NCI-H2029 (cell line): ENCODE results near the gene ALG3.
A peak's percentile ranks its signal among the peaks of the same experiment; 100 is the strongest.

Experiments used
- DNase-seq: peaks from one replicate; lab custom pipeline; 2025; lab: John Stamatoyannopoulos, UW

ALG3 gene

DNA sequence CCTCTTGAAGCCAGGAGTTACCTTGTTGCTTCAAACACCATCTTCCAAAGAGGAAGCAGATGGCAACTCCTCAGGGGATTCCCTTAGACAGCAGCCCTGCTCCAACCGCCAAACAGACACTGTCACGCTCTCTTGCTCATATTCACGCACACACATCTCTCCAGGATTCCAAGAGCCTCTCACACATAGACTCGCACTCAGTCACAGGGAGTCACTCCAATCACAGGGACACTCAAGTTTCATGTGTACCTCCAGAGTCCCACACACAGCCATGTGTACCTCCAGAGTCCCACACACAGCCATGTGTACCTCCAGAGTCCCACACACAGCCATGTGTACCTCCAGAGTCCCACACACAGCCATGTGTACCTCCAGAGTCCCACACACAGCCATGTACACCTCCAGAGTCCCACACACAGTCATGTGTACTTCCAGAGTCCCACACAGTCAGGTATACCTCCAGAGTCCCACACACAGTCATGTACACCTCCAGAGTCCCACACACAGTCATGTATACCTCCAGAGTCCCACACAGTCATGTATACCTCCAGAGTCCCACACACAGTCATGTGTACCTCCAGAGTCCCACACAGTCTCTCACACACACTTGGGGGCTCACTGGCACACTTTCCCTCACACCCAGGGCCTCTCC is 13.3 kb downstream of the ALG3 start:
- no peak for DNase-seq

DNA sequence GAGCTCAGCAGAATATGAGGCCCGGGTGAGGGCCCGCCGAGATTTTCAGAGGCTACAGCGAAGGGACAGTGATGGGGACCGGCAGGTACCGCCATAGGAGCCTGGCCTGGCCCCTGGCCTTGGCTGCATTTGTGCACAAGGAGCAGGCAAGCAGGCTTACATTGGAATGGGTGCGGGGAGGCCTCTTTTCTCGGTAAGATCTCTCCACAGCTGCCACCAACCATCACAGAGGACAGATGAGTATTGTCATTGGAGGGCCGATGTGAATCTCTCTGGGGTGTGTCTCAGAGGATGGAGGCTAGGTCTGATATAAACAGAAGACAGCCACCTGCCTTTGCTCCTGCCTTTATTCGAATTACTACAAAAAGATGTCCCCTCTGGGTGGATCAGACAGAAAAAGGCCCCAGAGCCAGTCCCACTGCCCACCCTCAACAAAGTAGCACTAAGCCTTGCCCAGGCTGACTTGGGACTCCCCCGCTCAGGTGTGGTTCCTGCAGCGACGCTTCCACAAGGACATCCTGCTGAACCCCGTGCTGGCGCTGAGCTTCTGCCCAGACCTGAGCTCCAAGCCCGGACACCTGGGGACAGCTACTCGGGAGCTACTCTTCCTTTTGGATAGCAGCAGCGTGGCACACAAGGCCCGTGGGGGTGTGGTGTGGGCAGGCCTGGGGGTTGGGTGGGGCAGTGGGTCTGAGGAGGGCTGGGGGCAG is 13.9 kb downstream of the ALG3 start:
- no peak for DNase-seq

DNA sequence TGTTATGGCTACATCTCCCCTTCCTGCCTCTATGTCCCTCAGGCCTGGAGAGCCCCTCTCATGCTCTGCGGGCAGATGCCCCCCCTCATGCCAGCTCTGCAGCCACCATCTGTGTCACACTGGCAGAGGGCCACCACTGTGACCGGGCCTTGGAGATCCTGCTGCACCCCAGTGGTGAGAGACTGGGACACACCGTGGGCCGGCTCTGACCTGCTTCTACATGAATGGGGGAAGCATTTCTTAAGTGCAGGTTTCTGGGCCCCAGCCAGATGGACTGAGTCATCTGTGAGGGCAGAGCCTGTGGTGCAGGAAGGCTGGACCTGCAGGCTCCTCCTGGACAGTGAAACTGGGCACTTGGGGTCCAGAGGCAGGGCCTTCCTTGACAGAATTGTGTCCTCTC is 14.5 kb downstream of the ALG3 start:
- DNase-seq: peak; percentile 68

DNA sequence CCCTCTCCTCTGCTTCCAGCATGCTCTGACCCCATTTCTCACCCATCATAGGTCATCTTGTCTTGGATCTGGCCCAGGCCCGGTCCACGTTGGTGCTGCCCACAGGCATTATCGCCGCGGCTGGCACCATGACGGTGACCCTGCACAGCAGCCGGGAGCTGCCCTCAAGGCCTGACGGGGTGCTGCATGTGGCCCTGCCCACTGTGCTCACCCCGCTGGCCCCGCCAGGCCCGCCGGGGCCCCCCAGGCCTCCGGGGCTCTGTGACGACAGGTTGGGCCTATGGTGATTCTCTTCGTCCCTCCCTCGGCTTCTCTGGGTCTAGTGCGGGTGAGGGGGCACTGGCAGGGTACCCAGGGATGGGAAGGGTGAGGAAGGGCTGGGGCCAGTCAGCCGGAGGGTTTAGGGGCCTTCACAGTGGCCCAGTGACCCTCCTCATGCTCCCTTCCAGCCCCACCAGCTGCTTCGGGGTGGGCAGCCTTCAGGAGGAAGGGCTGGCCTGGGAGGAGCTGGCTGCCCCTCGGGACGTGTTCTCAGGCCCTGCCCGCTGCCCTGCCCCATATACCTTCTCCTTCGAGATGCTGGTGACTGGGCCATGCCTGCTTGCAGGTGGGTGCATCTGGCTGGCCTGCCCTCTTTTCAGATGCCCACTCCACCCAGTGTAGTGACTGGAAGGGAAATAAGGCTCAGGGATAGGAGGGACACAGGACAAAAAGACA is 15.5 kb downstream of the ALG3 start:
- no peak for DNase-seq

DNA sequence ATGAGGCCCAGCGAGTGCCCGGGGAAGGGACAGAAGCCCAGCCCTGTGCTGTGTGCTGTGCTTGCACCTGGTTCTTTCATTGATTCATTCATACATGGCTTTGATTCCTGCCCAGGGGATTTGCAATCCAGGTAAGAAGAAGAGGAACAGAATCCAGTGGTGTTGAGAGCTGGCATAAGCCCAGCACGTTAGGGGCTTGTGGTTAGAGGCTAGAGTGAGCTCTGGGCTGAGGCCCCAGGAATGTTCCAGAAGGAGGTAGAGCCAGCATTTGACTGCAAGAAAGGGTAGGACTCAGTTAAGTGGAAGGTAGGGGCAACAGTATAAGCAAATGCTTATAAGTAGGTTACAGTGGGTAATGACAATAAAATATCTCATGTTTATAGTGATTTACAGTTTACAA is 17.1 kb downstream of the ALG3 start:
- DNase-seq: no peak

DNA sequence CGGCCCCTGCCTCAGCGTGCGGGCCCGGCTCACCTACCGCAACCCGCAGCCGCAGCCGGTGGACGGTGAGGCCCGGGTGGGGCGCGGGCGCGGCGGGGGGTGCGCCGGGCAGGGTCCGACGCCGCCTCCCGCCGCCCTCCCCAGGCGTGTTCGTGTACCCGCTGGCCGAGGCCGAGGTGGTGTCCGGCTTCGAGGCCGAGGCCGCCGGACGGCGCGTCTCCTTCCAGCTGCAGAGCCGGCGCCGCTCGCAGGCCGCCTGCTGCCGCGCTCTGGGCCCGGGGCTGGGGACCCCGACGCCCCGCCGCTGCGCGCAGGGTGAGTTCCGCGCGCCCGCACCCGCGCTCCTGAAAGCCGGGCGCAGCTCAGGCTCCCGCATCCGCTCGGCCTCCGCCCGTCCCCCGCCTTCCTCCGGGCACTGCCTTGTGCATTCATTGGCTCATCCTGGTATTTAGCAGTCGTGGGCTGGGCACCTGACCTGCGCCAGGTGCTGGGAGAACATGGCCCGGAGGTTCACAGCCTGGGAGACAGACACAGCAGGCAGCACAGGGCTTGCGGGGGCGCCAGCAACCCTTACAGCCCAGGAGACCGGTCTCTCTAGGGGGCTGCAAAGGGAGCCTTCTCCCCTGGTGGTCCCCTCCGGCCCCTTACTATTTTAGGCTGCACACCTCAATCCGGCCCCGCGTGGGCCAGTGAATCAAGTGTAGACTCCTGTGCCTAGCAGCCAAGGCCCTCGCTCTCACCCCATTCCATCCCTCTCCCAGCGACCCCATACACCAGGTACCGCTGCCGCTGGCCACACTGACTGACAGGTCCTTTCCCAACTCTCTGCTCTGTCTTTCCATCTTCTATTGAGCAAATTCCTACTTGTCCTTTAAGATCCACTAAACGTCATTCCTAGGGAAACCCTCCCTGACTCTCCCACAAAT is 17.9 kb downstream of the ALG3 start:
- peak; percentile 39 for DNase-seq

DNA sequence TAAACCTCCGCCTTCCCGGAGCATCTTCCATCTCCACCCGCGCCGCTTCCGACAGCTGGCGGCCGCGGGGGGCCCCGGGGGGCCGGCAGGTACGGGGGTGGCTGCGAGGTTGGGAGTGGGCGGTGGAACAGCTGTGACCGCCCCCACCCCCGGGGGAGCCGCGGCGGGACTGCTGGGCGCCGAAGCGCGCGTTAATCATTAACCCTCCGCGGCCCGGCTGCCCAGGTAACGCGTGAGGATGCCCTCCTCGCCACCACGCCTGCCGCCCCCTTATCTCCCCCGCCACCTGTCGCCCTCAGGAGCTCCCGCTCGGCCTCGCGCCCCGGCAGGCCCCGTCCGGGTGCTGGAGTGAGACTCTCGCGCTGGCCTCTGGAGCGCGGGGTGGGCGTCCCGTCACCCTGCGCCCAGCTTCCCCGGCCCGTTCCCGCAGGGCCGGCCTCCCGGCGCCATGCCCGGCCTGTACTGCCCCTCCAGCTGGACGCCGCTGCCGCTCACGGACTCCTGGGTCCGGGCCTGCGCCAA is 18.6 kb downstream of the ALG3 start:
- DNase-seq: no peak

DNA sequence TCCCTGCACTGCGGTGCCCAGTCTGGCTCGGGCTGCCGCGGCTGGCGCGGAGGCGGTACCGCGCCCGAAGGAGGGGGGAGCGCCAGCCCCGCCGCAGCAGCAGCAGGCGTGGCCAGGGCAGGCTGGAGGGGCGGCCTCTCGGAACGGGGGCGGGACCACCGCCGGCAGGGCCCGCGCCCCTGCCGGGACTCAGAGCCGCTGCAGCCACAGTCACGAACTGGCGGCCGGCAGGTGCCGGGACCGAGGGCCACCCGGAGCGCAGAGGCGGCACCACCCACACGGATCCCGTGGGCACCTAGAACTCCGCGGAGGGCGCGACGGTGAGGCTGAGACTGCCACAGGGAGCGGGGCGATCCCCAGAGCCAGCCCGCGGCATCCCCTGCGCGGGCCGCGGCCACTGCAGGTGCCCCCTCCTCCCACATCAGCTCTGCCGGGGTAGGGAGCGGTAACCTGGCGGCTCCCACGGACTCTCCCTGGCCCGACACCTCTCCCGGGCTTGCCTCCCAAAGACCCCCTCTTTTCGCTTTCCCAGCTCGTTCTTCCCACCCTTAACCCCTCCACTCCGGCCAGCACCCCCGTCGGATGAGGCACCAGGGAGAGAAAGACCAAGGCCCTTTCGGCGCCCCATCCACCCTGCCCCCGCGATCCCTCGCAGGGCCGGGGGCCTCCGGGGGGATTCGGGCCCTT is 19.2 kb downstream of the ALG3 start, which contains the start of gene VWA5B2:
Gene VWA5B2 (plus strand): TSS at position 192 of the 687 bp plus-strand sequence. CDS start 944 bp downstream, outside the sequence.
- DNase-seq: peak; percentile 43

DNA sequence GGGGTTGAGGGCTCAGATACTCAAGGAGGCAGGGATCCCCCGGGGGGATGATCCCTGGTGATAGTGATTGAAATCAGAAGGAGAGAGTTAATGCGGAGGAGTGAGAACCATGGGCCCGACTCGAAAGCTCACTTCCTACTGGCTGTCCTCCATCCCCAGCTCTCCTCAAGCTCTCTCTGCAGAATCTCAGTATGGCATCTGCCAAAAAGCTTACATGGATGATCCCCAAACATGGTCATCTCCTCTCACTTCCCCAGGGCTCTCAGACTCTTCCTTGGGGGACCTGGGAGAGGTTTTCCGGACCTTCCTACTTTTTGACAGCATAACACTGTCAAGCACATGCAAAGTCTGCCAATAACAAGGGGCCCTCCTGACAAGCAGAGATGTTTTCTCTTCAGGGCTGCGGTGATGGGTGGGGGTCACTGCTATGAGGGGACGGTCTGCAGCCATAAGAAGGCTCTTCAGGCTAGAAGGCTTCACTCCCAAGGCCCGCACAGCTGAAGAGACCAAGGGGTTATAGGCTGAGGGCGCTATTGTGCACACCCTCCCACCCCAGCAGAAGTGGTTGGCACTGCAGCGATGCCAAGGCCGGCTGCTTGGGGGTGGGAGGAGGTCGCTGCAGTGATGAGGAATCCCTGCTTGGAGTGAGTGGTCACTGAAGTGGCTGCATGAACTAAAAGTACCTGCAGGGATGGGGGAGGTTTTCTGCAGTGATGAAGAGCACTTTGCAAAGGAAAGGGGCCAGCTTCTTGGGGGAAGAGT is 20.2 kb downstream of the ALG3 start:
- DNase-seq: no peak

DNA sequence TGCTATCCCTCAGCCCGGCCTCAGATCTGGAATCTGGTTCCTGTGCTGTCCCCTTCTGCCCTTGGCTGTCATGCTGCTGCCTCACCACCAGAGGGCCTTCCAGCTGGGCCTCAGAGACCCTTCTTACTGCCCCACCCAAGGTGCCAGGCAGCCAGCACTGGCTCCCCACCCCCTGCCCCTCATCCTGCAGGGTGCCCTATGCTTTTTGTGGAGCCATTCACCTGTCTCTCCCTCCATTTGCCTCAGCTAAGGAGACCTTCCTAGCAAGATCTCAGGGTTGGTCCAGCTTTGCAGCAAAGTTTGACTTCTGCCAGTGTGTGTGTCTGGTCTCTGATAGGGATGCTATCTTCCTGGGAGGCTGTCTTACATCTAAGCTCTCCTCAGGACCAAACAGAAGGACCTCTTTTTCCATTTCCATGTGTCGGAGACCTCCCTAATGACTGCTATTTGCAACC is 21.3 kb downstream of the ALG3 start:
- DNase-seq: peak; percentile 36

DNA sequence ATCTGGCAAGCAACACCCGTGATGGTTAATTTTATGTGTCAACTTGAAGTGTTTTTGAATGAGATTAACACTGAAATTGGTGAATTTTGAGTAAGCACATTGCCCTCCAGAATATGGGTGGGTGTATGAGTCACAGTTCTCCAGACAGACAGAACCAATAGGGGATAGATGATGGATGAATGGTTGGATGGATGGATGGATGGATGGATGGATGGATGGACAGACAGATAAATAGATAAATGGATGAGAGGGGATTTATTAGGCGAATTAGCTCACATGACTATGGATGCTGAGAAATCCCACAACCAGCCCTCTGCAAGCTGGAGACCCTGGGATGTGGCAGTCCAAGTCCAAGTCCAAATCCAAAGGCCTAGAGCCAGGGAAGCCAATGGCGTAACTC is 24.8 kb downstream of the ALG3 start:
- DNase-seq: no peak

DNA sequence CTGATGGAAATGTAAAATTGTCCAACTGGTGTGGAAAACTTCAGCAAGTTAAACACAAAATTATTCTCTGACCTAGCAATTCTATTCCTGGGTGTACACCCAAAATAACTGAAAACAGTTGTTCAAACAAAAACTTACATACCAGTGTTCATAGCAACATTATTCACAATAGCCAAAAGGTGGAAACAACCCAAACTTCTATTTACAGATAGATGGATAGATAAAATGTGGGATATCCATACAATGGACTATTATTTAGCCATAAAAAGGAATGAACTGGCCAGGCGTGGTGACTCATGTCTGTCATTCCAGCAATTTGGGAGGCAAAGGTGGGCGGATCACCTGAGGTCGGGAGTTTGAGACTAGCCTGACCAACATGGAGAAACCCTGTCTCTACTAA is 26.2 kb downstream of the ALG3 start:
- no peak for DNase-seq

DNA sequence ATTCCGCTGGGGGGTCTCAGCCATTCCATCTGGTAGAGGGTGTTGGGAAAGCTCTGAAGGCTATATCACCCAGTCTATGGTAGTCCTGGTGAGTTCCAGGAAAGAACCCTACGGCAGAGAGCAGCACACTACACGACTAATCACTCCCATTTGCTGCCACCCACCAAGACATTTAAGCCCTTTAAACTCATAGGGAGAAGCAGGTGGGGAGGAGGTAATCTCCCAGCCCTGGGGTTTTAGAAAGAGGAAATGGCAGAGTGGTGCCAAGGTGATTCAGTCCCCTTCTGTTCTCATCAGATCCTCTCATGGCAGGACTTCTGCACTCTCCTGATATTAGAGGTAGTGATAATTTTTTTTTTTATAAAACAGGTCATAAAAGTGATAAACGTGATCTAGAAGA is 29.9 kb downstream of the ALG3 start:
- DNase-seq: no peak

DNA sequence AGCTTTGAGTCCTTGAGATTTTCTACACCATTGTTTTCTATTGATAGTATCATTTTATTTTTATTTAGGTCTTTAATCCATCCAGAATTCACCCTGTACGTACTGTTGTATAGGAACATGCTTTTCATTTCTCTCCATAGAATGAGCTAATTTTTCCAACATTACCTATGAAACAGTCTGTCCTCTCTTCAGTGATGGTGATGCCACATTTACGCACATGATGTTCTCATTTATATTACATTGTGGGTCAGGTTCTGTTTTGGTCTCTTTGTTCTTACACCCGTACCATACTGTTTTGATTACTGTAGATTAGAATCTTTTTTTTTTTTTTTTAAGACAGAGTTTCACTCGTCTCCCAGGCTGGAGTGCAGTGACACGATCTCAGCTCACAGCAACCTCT is 37.0 kb downstream of the ALG3 start:
- DNase-seq: no peak

DNA sequence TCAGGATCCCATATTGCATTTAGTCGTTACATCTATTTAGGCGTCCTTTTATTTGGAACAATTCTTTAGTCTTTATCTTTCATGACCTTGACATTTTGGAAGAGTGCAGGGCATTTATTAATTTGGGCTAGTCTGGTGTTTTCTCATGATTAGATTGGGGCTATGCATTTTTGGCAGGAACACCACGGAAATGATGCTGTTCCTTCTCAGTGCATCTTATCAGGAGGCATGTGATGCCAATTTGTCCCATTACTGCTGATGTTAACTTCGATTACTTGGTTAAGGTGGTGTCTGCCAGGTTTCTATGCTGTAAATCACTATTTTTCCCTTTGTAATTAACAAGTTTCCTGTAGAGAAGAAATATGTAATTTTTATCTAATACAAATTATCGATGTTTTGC is 37.5 kb downstream of the ALG3 start:
- DNase-seq: no peak

DNA sequence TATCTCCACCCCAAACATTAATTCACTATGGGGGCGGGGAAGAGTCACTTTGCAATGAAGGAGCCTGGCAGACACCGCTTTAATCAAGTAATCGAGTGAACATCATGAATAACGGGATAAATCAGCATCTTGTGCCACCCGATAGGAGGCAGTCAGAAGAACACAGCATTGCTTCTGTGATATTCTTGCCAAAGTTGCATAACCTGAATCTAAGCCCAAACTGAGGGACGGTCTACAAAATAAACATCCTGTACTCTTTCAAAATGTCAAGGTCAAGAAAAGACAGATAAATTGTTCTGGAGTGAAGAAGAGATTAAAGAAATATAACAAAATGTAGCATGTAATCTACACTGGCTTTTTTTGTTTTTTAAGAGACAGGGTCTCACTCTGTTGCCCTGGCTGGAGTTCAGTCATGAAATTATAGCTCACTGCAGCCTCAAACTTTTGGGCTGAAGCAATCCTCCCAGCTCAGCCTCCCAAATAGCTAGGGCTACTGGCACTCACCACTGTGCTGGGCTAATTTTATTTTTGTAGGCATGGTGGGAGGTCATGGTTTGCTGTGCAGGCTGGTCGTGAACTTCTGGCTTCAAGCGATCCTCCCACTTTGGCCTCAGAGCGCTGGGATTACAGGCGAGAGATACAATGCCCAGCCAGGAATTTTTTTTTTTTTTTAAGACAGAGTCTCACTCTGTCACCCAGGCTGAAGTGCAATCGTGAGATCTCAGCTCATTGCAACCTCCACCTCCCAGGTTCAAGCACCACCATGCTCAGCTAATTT is 39.4 kb downstream of the ALG3 start:
- DNase-seq: no peak

DNA sequence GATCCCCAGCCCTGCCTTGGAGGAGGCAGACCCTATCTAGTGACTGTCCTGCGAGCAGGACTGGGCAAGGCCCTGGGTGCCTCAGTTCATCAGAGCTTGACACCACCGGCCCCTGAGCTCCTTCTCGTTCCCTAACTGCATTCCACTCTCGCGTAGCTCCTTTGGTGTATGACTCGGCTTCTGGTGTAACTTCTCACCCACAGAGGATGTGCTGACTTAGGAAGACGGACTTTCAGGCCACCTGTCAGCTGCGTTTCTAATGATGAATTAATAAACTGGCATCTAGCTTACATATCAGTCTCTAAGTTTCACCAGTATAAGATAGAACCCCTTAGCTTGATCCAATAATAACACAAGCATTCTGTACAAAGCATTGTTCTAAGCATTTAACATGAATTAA is 45.2 kb downstream of the ALG3 start:
- DNase-seq: no peak

DNA sequence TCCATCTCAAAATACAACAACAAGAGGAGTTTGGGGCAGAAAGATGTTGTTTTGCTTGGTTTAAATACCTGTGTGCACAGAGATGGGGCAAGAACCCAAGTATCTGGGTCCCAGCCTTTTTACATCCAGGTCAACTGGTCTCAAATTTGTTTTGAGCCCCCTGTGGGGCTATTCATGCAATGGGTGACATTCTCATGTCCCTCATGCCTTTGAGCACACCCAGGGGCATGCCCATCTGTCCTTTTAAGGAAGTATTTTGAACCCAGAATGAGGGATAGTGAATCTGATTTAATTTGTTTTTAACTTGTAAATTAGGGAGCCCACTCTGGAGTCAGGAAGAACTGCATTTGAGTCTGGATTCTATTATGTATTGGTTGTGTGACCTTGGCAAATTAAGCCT is 47.9 kb downstream of the ALG3 start:
- DNase-seq: no peak

DNA sequence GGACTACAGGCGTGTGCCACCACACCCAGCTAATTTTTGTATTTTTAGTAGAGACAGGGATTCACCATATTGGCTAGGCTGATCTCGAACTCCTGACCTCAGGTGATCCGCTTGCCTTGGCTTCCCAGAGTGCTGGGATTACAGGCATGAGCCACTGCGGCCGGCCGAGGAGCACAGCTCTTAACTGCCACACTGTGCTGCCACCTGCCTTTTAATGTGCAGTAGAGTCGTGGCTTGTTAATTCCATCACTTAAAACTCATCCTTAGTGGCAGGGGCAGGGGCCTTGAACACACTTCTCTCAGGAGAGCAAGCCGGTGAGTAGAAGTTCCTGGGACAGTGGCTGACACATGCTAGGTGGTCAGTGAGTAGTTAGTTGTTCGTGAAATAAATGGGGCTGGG is 50.3 kb downstream of the ALG3 start:
- DNase-seq: no peak

DNA sequence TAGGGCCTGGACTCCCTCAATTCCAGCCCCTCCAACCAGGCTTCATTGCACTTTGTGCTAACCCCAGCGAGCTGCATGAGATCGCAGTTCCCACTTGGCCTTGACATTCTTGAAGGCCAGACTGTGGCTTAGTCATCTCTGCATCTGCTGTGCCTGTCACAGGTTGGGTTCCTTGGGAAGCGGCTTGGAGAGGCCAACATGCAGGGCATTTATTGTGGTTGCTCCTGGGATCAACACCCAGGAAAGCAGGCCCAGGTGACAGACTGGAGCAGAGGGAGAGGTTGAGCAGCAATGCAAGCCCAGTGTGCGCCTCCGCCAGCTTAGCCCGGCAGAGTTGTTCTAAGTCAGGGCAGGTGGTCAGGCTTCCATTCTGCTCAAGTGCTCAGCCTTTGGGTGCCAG is 52.2 kb downstream of the ALG3 start:
- DNase-seq: peak; percentile 16
